Skeletal muscle tissue (tissue), 4 donors: Measurements from ENCODE around the gene RBMS1. TPM values are rescaled to one million over a fixed set of nuclear protein-coding genes. Genes with fewer than 3 reads are reported as not detected.
"Not testable (repeated sequence)": the region's sequence is repeated elsewhere in the genome, so short reads cannot be mapped to it uniquely, and the experiment has no call there.

Source experiments
- H3K27ac ChIP-seq: one replicate; pipeline ENCODE4 v1.7.0; 2013; ENCODE audit warnings: mild to moderate bottlenecking, low read depth, low read length, inconsistent platforms
- H3K27me3 ChIP-seq, 3 donors: one replicate each; pipeline ENCODE4 v1.7.0; 2013; ENCODE audit warnings: low read length in 3 of 3; ENCODE audit not compliant: control insufficient read depth in 3 of 3, insufficient read depth in 3 of 3
- H3K36me3 ChIP-seq, 3 donors: one replicate each; pipeline ENCODE4 v1.7.0; 2013; ENCODE audit warnings: low read length in 3 of 3; ENCODE audit not compliant: control insufficient read depth in 3 of 3, insufficient read depth in 3 of 3
- H3K4me1 ChIP-seq, 3 donors: one replicate each; pipeline ENCODE4 v1.7.0; 2013; ENCODE audit warnings: low read length in 3 of 3, mild to moderate bottlenecking in 3 of 3; ENCODE audit not compliant: control insufficient read depth in 3 of 3, insufficient read depth in 3 of 3
- H3K4me3 ChIP-seq, 3 donors: one replicate each; pipeline ENCODE4 v1.7.0; 2013; ENCODE audit warnings: low read length in 3 of 3
- H3K9ac ChIP-seq, 3 donors: one replicate each; pipeline ENCODE4 v1.7.0; 2013; ENCODE audit warnings: low read length in 3 of 3, mild to moderate bottlenecking in 3 of 3, moderate library complexity in 2 of 3, low read depth in 1 of 3
- H3K9me3 ChIP-seq, 3 donors: one replicate each; pipeline ENCODE4 v1.7.0; 2013; ENCODE audit warnings: low read length in 3 of 3; ENCODE audit not compliant: control insufficient read depth in 3 of 3
- total RNA-seq: library from RNA; depleted of rRNA; stranded (reverse); fragments of >200 nt; gene quantifications from one replicate; pipeline ENCODE4 v1.2.3, GENCODE V29; 2014
- donor health status: Osteomylitis.

Gene RBMS1
- total RNA-seq, 1 donor from 2014 or later = 48.0 TPM

- Histone ChIP-seq H3K36me3 (peaks cover 0 to 3% (median 0%) of the 10 kb centered on the region in 3 donors), H3K27ac (peak overlapping the region; percentile 57), H3K9me3 (no peaks in the 10 kb centered on the region), H3K4me1 (peaks cover 54 to 81% (median 72%) of the 10 kb centered on the region in 3 donors), H3K9ac (no peak overlapping the region), H3K27me3 (no peaks in the 10 kb centered on the region), H3K4me3 (peak overlapping the region in 1 of 3 donors; percentile 15)
Measured at GRCh38 chr2:160368988-160369930, 124.3 kb downstream of the RBMS1 start.

- Histone ChIP-seq H3K9me3 (no peaks in the 10 kb centered on the region), H3K4me3 (peak overlapping the region; percentile 14 to 21 (median 18)), H3K4me1 (peaks cover 50 to 72% (median 70%) of the 10 kb centered on the region in 3 donors), H3K36me3 (peaks cover 0 to 3% (median 0%) of the 10 kb centered on the region in 3 donors), H3K9ac (peak overlapping the region; percentile 16 to 63 (median 39)), H3K27me3 (no peaks in the 10 kb centered on the region), H3K27ac (peak overlapping the region; percentile 57)
Measured at GRCh38 chr2:160367887-160368286, 125.7 kb downstream of the RBMS1 start.

- H3K4me1 ChIP-seq = peaks cover 44 to 66% (median 64%) of the 10 kb centered on the region in 3 donors
- not testable (repeated sequence) for H3K27me3 ChIP-seq, H3K4me3 ChIP-seq, H3K36me3 ChIP-seq, H3K9me3 ChIP-seq, H3K27ac ChIP-seq
- peak overlapping the region in 1 of 3 donors; percentile 0 for H3K9ac ChIP-seq
Measured at GRCh38 chr2:160367139-160367538, 126.5 kb downstream of the RBMS1 start.

- no peak overlapping the region for H3K27ac ChIP-seq
- peaks cover 0 to 3% (median 0%) of the 10 kb centered on the region in 3 donors for H3K36me3 ChIP-seq
- H3K4me3 ChIP-seq = peak overlapping the region in 1 of 3 donors; percentile 10
- peaks cover 40 to 63% (median 58%) of the 10 kb centered on the region in 3 donors for H3K4me1 ChIP-seq
- no peaks in the 10 kb centered on the region for H3K27me3 ChIP-seq
- H3K9ac ChIP-seq = no peak overlapping the region
- H3K9me3 ChIP-seq = no peaks in the 10 kb centered on the region
Measured at GRCh38 chr2:160366474-160366873, 127.1 kb downstream of the RBMS1 start.

GRCh38 chr2:160365716-160366367 is 127.8 kb downstream of the RBMS1 start:
- H3K27me3 ChIP-seq = no peaks in the 10 kb centered on the region
- no peaks in the 10 kb centered on the region for H3K9me3 ChIP-seq
- H3K27ac ChIP-seq = peak overlapping the region; percentile 16
- H3K4me3 ChIP-seq = peak overlapping the region in 2 of 3 donors; percentile 2 to 43
- peak overlapping the region in 1 of 3 donors; percentile 4 for H3K9ac ChIP-seq
- peaks cover 0 to 3% (median 0%) of the 10 kb centered on the region in 3 donors for H3K36me3 ChIP-seq
- peaks cover 35 to 57% (median 53%) of the 10 kb centered on the region in 3 donors for H3K4me1 ChIP-seq

GRCh38 chr2:160364364-160364763 is 129.2 kb downstream of the RBMS1 start:
- Histone ChIP-seq H3K27ac (no peak overlapping the region), H3K4me1 (peaks cover 32 to 52% (median 46%) of the 10 kb centered on the region in 3 donors), H3K36me3 (peaks cover 0 to 3% (median 0%) of the 10 kb centered on the region in 3 donors), H3K9me3 (no peaks in the 10 kb centered on the region), H3K9ac (no peak overlapping the region), H3K27me3 (no peaks in the 10 kb centered on the region), H3K4me3 (no peak overlapping the region)

- Histone ChIP-seq H3K27me3 (no peaks in the 10 kb centered on the region), H3K4me3 (no peak overlapping the region), H3K4me1 (peaks cover 28 to 48% (median 42%) of the 10 kb centered on the region in 3 donors), H3K27ac (no peak overlapping the region), H3K36me3 (peaks cover 0 to 3% (median 0%) of the 10 kb centered on the region in 3 donors), H3K9ac (no peak overlapping the region), H3K9me3 (no peaks in the 10 kb centered on the region)
Measured at GRCh38 chr2:160363961-160364360, 129.6 kb downstream of the RBMS1 start.

- Histone ChIP-seq H3K4me1 (peaks cover 23 to 43% (median 37%) of the 10 kb centered on the region in 3 donors), H3K27ac (no peak overlapping the region)
Measured at GRCh38 chr2:160363055-160363454, 130.6 kb downstream of the RBMS1 start.

GRCh38 chr2:160362541-160362940 is 131.1 kb downstream of the RBMS1 start:
- no peaks in the 10 kb centered on the region for H3K27me3 ChIP-seq

More at GRCh38 chr2:160363055-160363454, 130.6 kb downstream of the RBMS1 start:
- Histone ChIP-seq H3K4me3 (no peak overlapping the region), H3K9ac (no peak overlapping the region), H3K9me3 (no peaks in the 10 kb centered on the region), H3K27me3 (no peaks in the 10 kb centered on the region), H3K36me3 (peaks cover 0 to 3% (median 0%) of the 10 kb centered on the region in 3 donors)

More at GRCh38 chr2:160362541-160362940, 131.1 kb downstream of the RBMS1 start:
- no peak overlapping the region for H3K4me3 ChIP-seq
- peaks cover 19 to 38% (median 33%) of the 10 kb centered on the region in 3 donors for H3K4me1 ChIP-seq
- H3K9ac ChIP-seq = no peak overlapping the region
- no peak overlapping the region for H3K27ac ChIP-seq
- no peaks in the 10 kb centered on the region for H3K9me3 ChIP-seq
- peaks cover 0 to 3% (median 0%) of the 10 kb centered on the region in 3 donors for H3K36me3 ChIP-seq
